AG10803 (cell line): ENCODE data around the gene GID8.
A peak's percentile ranks its signal among the peaks of the same experiment; 100 is the strongest.

Source experiments
- DNase-seq: peaks from one replicate; pipeline ENCODE4 v3.0.0; 2010; ENCODE audit warnings: low read depth
- H3K4me3 ChIP-seq: 2 replicates; pipeline ENCODE4 v1.5.1; 2011; ENCODE audit warnings: mild to moderate bottlenecking, low read length, control low read depth
- TF ChIP-seq, protein P1 (sequence below): conservative IDR thresholded peaks from 2 replicates; pipeline ENCODE4 v1.5.1; 2011; ENCODE audit warnings: mild to moderate bottlenecking, low read length, control low read depth, inconsistent platforms

The GID8 gene

GRCh38 chr20:62902926-62903615 is 34.9 kb upstream of the GID8 start:
- TF ChIP-seq, protein P1, sequence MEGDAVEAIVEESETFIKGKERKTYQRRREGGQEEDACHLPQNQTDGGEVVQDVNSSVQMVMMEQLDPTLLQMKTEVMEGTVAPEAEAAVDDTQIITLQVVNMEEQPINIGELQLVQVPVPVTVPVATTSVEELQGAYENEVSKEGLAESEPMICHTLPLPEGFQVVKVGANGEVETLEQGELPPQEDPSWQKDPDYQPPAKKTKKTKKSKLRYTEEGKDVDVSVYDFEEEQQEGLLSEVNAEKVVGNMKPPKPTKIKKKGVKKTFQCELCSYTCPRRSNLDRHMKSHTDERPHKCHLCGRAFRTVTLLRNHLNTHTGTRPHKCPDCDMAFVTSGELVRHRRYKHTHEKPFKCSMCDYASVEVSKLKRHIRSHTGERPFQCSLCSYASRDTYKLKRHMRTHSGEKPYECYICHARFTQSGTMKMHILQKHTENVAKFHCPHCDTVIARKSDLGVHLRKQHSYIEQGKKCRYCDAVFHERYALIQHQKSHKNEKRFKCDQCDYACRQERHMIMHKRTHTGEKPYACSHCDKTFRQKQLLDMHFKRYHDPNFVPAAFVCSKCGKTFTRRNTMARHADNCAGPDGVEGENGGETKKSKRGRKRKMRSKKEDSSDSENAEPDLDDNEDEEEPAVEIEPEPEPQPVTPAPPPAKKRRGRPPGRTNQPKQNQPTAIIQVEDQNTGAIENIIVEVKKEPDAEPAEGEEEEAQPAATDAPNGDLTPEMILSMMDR, result no peak
- no peak for DNase-seq
- H3K4me3 ChIP-seq, result no peak overlapping the region

- no peak overlapping the region for H3K4me3 ChIP-seq
- no peak for DNase-seq
- TF ChIP-seq, protein P1, result no peak
Measured at GRCh38 chr20:62905536-62906117, 32.3 kb upstream of the GID8 start.

DNA sequence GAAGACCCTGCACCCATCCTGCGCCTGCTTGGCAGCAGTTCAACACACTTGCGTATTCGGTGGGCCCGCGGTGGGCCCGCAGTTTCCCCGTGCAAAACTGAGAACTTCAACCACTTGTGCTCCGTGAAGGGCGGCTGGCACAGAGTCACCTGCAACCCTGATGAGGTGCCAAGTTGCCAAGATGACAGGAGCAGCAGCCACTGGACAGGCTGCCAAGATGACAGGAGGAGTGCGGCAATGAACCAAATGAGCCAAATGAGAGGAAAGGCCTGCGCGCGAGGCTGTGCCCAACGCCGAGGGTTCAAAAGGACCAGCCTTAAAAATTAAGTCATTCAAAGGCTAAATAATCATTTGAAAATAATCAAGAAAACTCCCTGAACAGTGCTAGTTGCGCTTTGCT is 31.7 kb upstream of the GID8 start:
- H3K4me3 ChIP-seq, result no peak overlapping the region
- no peak for DNase-seq
- TF ChIP-seq, protein P1, result no peak

- DNase-seq, result no peak
- TF ChIP-seq, protein P1, result no peak
- no peak overlapping the region for H3K4me3 ChIP-seq
Measured at GRCh38 chr20:62906647-62907375, 31.1 kb upstream of the GID8 start.

DNA sequence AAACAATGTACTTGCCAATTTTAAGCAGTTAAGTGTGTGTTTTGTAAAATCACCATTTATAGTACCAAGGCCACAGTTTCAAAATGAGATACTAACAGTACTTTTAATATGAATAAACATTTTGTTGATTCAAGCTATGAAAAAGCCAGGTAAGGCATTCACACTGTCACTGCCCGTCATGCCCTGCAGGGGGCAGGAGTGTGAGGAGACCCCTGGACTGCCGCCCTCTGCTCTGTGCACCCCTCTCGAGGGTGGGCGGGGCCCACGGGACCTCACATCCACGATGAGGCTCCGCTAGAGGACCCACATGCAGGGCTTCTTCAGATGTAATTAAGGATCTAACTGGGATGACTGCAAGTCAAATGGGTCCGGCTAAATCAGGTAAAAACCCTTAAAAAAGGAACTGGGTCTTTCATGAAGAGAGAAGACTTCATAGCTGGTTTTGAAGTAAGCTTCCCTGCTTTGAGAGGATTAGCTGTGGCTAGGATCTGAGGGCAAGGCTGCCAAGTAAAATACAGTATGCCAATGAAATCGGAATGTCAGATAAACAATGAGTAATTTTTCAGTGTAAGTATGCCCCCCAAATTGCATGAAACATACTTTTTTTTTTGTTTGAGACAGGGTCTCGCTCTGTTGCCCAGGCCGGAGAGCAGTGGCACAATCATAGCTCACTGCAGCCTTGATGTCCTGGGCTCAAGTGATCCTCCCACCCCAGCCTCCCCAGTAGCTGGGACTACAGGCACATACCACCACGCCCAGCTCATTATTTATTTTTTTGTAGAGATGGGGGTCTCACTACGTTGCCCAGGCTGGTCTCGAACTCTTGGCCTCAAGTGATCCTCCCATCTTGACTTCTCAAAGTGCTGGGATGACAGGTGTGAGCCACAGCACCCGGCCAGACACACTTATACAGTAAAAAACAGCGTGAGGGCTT is 30.3 kb upstream of the GID8 start:
- TF ChIP-seq, protein P1, result peak; percentile 52
- H3K4me3 ChIP-seq, result no peak overlapping the region
- no peak for DNase-seq

DNA sequence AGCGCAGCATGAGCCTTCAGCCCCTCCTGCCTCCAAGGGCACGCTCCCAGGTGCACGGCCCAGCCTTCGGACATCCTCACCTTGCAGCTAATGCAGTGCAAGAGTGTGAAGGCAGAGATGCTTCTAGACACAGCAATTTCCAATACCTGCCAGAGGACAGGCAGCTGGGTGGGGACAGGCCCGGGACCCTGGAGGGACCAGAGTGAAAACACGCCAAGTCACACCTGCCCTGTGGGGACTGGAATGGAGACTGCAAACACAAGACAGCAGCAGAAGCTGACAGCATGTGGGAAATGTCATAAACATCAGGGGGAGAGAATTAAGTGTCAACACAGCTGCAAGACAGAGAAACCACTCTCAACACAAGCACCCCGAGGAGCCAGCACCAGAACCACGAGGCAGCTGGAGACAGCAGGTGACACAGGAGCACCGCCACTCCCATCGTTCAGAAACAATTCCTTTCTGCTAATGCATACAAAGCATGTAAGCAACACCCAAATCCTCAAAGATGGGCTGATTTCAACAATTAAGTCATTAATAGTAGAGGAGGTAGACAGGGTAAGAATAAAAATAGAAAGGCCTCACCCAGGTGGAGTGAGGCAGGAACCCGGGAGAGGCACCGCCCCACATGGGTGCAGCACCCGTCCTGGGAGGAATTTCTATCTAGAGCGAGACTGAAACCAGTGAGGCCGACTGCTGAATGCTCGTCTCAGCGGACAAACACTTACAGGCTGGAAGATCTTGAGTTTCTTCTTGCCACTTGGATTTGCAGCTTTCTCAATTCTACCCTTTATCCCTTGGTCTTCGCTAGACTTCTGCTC is 28.8 kb upstream of the GID8 start:
- TF ChIP-seq, protein P1, result no peak
- no peak for DNase-seq
- no peak overlapping the region for H3K4me3 ChIP-seq
